Measurements from ENCODE around the gene SHC4. TPM values are rescaled to one million over a fixed set of nuclear protein-coding genes. Genes with fewer than 3 reads are reported as not detected.

Gene SHC4
- total and polyA plus RNA-seq, 4 donors = 0.09 to 1.9 (median 0.44) TPM

GRCh38 chr15:48880070-48880634 is 83.6 kb downstream of the SHC4 start:
- TF ChIP-seq CTCF (IDR thresholded peaks at IDR 0.05; ENCODE audit: control extremely low read depth, extremely low read depth) = no peak
- Histone ChIP-seq H3K36me3 (ENCODE audit: control insufficient read depth in 4 of 4, insufficient read depth in 4 of 4, low read length in 4 of 4) (peaks cover 0 to 3% (median 1%) of the 10 kb centered on the region in 4 donors), H3K4me3 (no peak overlapping the region), H3K9ac (ENCODE audit: insufficient read depth in 1 of 2, low read length in 2 of 2) (no peak overlapping the region), H3K9me3 (ENCODE audit: control insufficient read depth in 4 of 4, insufficient read depth in 3 of 4, low read length in 3 of 4) (no peaks in the 10 kb centered on the region), H3K4me1 (ENCODE audit: control insufficient read depth in 5 of 5, insufficient read depth in 5 of 5, low read length in 5 of 5) (peaks cover 0 to 17% (median 9%) of the 10 kb centered on the region in 5 donors), H3K27ac (ENCODE audit: low read depth in 1 of 2, low read length in 1 of 2) (peak overlapping the region in 1 of 2 donors; percentile 2), H3K27me3 (ENCODE audit: control insufficient read depth in 3 of 3, insufficient read depth in 3 of 3, low read length in 2 of 3) (no peaks in the 10 kb centered on the region)
- ATAC-seq (ENCODE audit: insufficient read depth, low FRiP score) (no peak), DNase-seq (no peak)
- WGBS, 2 donors = 72 to 73% methylated on average over 3 of the region's 3 CpGs

- DNase-seq = peak; percentile 96 to 99 (median 97)
- H3K27me3 ChIP-seq (ENCODE audit: control insufficient read depth in 3 of 3, insufficient read depth in 3 of 3, low read length in 2 of 3) = no peaks in the 10 kb centered on the region
- peak within 1 kb of the TSS; percentile 85 to 94 for H3K27ac ChIP-seq (ENCODE audit: low read depth in 1 of 2, low read length in 1 of 2)
- H3K4me3 ChIP-seq = peak within 1 kb of the TSS; percentile 89
- WGBS, 2 donors = 0% methylated on average over 58 of the region's 58 CpGs
- H3K36me3 ChIP-seq (ENCODE audit: control insufficient read depth in 4 of 4, insufficient read depth in 4 of 4, low read length in 4 of 4) = peaks cover 0 to 3% (median 1%) of the 10 kb centered on the region in 4 donors
- peak within 1 kb of the TSS; percentile 78 to 98 for H3K9ac ChIP-seq (ENCODE audit: insufficient read depth in 1 of 2, low read length in 2 of 2)
- H3K9me3 ChIP-seq (ENCODE audit: control insufficient read depth in 4 of 4, insufficient read depth in 3 of 4, low read length in 3 of 4) = no peaks in the 10 kb centered on the region
- H3K4me1 ChIP-seq (ENCODE audit: control insufficient read depth in 5 of 5, insufficient read depth in 5 of 5, low read length in 5 of 5) = peaks cover 0 to 17% (median 9%) of the 10 kb centered on the region in 5 donors
- peak; percentile 98 for ATAC-seq (ENCODE audit: insufficient read depth, low FRiP score)
- TF ChIP-seq CTCF (IDR thresholded peaks at IDR 0.05; ENCODE audit: control extremely low read depth, extremely low read depth) = no peak
Observed at GRCh38 chr15:48877630-48878595, 85.8 kb downstream of the SHC4 start, which contains the start of gene EID1. Gene EID1 (plus strand): TSS chr15:48878134. CDS start chr15:48878177, 43 bp downstream.

- 88 to 93% methylated on average over 3 of the region's 3 CpGs for WGBS, 2 donors
- no peak for TF ChIP-seq CTCF (IDR thresholded peaks at IDR 0.05; ENCODE audit: control extremely low read depth, extremely low read depth)
- Histone ChIP-seq H3K36me3 (ENCODE audit: control insufficient read depth in 4 of 4, insufficient read depth in 4 of 4, low read length in 4 of 4) (peaks cover 0 to 3% (median 2%) of the 10 kb centered on the region in 4 donors), H3K9ac (ENCODE audit: insufficient read depth in 1 of 2, low read length in 2 of 2) (no peak overlapping the region), H3K4me3 (no peak overlapping the region), H3K4me1 (ENCODE audit: control insufficient read depth in 5 of 5, insufficient read depth in 5 of 5, low read length in 5 of 5) (peaks cover 0 to 17% (median 9%) of the 10 kb centered on the region in 5 donors), H3K27ac (ENCODE audit: low read depth in 1 of 2, low read length in 1 of 2) (no peak overlapping the region), H3K9me3 (ENCODE audit: control insufficient read depth in 4 of 4, insufficient read depth in 3 of 4, low read length in 3 of 4) (no peaks in the 10 kb centered on the region), H3K27me3 (ENCODE audit: control insufficient read depth in 3 of 3, insufficient read depth in 3 of 3, low read length in 2 of 3) (no peaks in the 10 kb centered on the region)
- DNase-seq (no peak), ATAC-seq (ENCODE audit: insufficient read depth, low FRiP score) (no peak)
Observed at GRCh38 chr15:48876057-48876456, 87.7 kb downstream of the SHC4 start.

Data from lung (tissue), 12 donors.